ENCODE data around the gene SPDYE2B.
"Not testable (repeated sequence)": the region's sequence is repeated elsewhere in the genome, so short reads cannot be mapped to it uniquely, and the experiment has no call there.

SPDYE2B gene

GRCh38 chr7:102649924-102650323 is at the start of gene SPDYE2B:
SPDYE2B (plus strand) TSS chr7:102650319; CDS start chr7:102652349, 2,030 bp downstream.
- not testable (repeated sequence) for DNase-seq (ENCODE audit: low read depth in 2 of 2)

- DNase-seq (ENCODE audit: low read depth in 2 of 2) = not testable (repeated sequence)
Measured at GRCh38 chr7:102602317-102602716, 47.8 kb upstream of the SPDYE2B start.

- DNase-seq (ENCODE audit: low read depth in 2 of 2) = not testable (repeated sequence)
Measured at GRCh38 chr7:102604431-102605145, 45.5 kb upstream of the SPDYE2B start.

GRCh38 chr7:102606848-102607247 is 43.3 kb upstream of the SPDYE2B start:
- DNase-seq (ENCODE audit: low read depth in 2 of 2) = not testable (repeated sequence)

- not testable (repeated sequence) for DNase-seq (ENCODE audit: low read depth in 2 of 2)
Measured at GRCh38 chr7:102609734-102610133, 40.4 kb upstream of the SPDYE2B start.

GRCh38 chr7:102610441-102610840 is 39.7 kb upstream of the SPDYE2B start:
- DNase-seq (ENCODE audit: low read depth in 2 of 2) = not testable (repeated sequence)

GRCh38 chr7:102611013-102611674 is 39.0 kb upstream of the SPDYE2B start:
- not testable (repeated sequence) for DNase-seq (ENCODE audit: low read depth in 2 of 2)

GRCh38 chr7:102611675-102612325 is 38.3 kb upstream of the SPDYE2B start:
- DNase-seq (ENCODE audit: low read depth in 2 of 2) = not testable (repeated sequence)

GRCh38 chr7:102613575-102614345 is 36.4 kb upstream of the SPDYE2B start:
- not testable (repeated sequence) for DNase-seq (ENCODE audit: low read depth in 2 of 2)

- DNase-seq (ENCODE audit: low read depth in 2 of 2) = not testable (repeated sequence)
Measured at GRCh38 chr7:102614346-102614697, 35.8 kb upstream of the SPDYE2B start.

- DNase-seq (ENCODE audit: low read depth in 2 of 2) = not testable (repeated sequence)
Measured at GRCh38 chr7:102614873-102615272, 35.2 kb upstream of the SPDYE2B start.

GRCh38 chr7:102615930-102616329 is 34.2 kb upstream of the SPDYE2B start:
- DNase-seq (ENCODE audit: low read depth in 2 of 2) = not testable (repeated sequence)

- not testable (repeated sequence) for DNase-seq (ENCODE audit: low read depth in 2 of 2)
Measured at GRCh38 chr7:102616507-102617125, 33.5 kb upstream of the SPDYE2B start, which contains the start of gene RASA4. RASA4 (minus strand) TSS chr7:102616756; CDS start chr7:102616689, 67 bp downstream.

- DNase-seq (ENCODE audit: low read depth in 2 of 2) = not testable (repeated sequence)
Measured at GRCh38 chr7:102618122-102618521, 32.0 kb upstream of the SPDYE2B start.

GRCh38 chr7:102627271-102627904 is 22.7 kb upstream of the SPDYE2B start:
- DNase-seq (ENCODE audit: low read depth in 2 of 2) = not testable (repeated sequence)

- DNase-seq (ENCODE audit: low read depth in 2 of 2) = not testable (repeated sequence)
Measured at GRCh38 chr7:102630622-102631021, 19.5 kb upstream of the SPDYE2B start.

GRCh38 chr7:102634299-102634698 is 15.8 kb upstream of the SPDYE2B start:
- not testable (repeated sequence) for DNase-seq (ENCODE audit: low read depth in 2 of 2)

- DNase-seq (ENCODE audit: low read depth in 2 of 2) = not testable (repeated sequence)
Measured at GRCh38 chr7:102635354-102635753, 14.8 kb upstream of the SPDYE2B start.

GRCh38 chr7:102636956-102637355 is 13.2 kb upstream of the SPDYE2B start:
- DNase-seq (ENCODE audit: low read depth in 2 of 2) = not testable (repeated sequence)

- DNase-seq (ENCODE audit: low read depth in 2 of 2) = not testable (repeated sequence)
Measured at GRCh38 chr7:102638848-102639247, 11.3 kb upstream of the SPDYE2B start.

- DNase-seq (ENCODE audit: low read depth in 2 of 2) = not testable (repeated sequence)
Measured at GRCh38 chr7:102642691-102643090, 7.4 kb upstream of the SPDYE2B start, which contains the start of gene UPK3BL1. UPK3BL1 (minus strand) TSS chr7:102642791; CDS start chr7:102642741, 50 bp downstream.

All from stimulated activated CD4-positive, alpha-beta T cell treated with anti-CD3 and anti-CD28 coated beads, Interleukin-4, amount 100 ng/mL, for 48 hours (primary cell).